ENCODE measurements around the gene SORL1. TPM values are rescaled to one million over a fixed set of nuclear protein-coding genes. Genes with fewer than 3 reads are reported as not detected.

The SORL1 gene
- total RNA-seq, 1 experiment from 2014 or later: 68.3 TPM

DNA sequence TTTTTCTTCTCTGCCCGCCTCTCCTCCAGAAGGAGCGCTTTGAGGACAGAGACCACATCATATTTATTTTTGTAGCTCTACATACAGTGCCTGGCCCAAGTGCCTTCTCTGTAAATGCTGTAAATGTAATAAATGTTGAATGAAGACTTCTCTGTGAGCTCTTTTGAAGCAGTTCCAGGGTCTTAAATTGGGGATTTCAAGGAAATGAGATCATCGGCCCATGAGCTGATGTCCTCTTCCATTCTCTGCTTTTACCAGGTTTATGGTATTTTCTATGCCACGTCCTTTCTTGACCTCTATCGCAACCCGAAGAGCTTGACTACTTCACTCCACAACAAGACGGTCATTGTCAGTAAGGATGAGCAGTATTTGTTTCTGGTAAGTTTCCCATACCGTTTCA is 166.4 kb downstream of the SORL1 start:
- no peak overlapping the region for H3K4ac ChIP-seq (ENCODE audit: low read depth, low read length)
- no peak for DNase-seq
- H3K36me3 Mint-ChIP-seq (ENCODE audit: insufficient read depth in 1 of 3, low read depth in 3 of 3): peaks cover 48 to 100% (median 94%) of the 10 kb centered on the region in 3 experiments
- H3K18ac ChIP-seq (ENCODE audit: insufficient read length, low read depth, low read length): no peak overlapping the region
- TF ChIP-seq CTCF (conservative IDR thresholded peaks at IDR 0.05): no peak
- whole genome bisulfite sequencing (ENCODE audit: extremely low coverage, insufficient read length, low lambda C conversion rate): no CpG with 5 or more reads among the region's 8 CpGs
- no peak overlapping the region for H3K27ac ChIP-seq (ENCODE audit: insufficient read length, low read depth, low read length)
- H2BK5ac ChIP-seq (ENCODE audit: insufficient read length, low read length): no peak overlapping the region
- no peak overlapping the region for H3K9ac ChIP-seq (ENCODE audit: extremely low read depth, insufficient read length, low read length)
- no peak overlapping the region for H3K14ac ChIP-seq (ENCODE audit: insufficient read depth, low read length)
- H3K4me1 ChIP-seq (ENCODE audit: insufficient read depth, low read length): peaks cover 4% of the 10 kb centered on the region
- no peak overlapping the region for H3K56ac ChIP-seq (ENCODE audit: insufficient read length, low read depth, low read length)
- H2BK12ac ChIP-seq (ENCODE audit: insufficient read length, low read depth, low read length): no peak overlapping the region
- H3K9me3 ChIP-seq (ENCODE audit: control insufficient read depth, low read depth, low read length): no peaks in the 10 kb centered on the region
- no peak overlapping the region for H3K4me2 ChIP-seq (ENCODE audit: insufficient read depth, insufficient read length, low read length)
- H3K4me1 Mint-ChIP-seq: peaks cover 19 to 39% of the 10 kb centered on the region in 2 experiments
- no peak overlapping the region for H4K91ac ChIP-seq (ENCODE audit: insufficient read length, low read depth, low read length)
- no peak overlapping the region for H3K23ac ChIP-seq (ENCODE audit: insufficient read length, low read depth, low read length)
- no peaks in the 10 kb centered on the region for H3K27me3 Mint-ChIP-seq (ENCODE audit: low read depth)
- no peaks in the 10 kb centered on the region for H4K20me1 ChIP-seq (ENCODE audit: control insufficient read depth, insufficient read depth, insufficient read length)
- H3K4me3 Mint-ChIP-seq: no peak overlapping the region
- H3K79me1 ChIP-seq (ENCODE audit: insufficient read depth, low read depth, low read length, poor library complexity, severe bottlenecking): no peaks in the 10 kb centered on the region
- no peak overlapping the region for H2BK20ac ChIP-seq (ENCODE audit: low read depth, low read length, poor library complexity, severe bottlenecking)
- H3K27me3 ChIP-seq (ENCODE audit: insufficient read depth, low read length): 0 out of 2 replicates have a peak, but pooled peaks cover 2% of the 10 kb centered on the region
- H4K5ac ChIP-seq (ENCODE audit: insufficient read length, low read depth, low read length): no peak overlapping the region
- H3K23me2 ChIP-seq (ENCODE audit: insufficient read length, low read depth, low read length, poor library complexity, severe bottlenecking): no peaks in the 10 kb centered on the region
- H4K8ac ChIP-seq (replicated peaks; ENCODE audit: insufficient read length, low read depth, low read length): no peak overlapping the region
- H3K79me2 ChIP-seq (ENCODE audit: insufficient read depth, low read length): no peaks in the 10 kb centered on the region
- no peak overlapping the region for H2BK15ac ChIP-seq (ENCODE audit: low read depth, low read length)
- H3K9me3 Mint-ChIP-seq: no peaks in the 10 kb centered on the region
- no peak overlapping the region for H2AFZ ChIP-seq (ENCODE audit: low read length)
- H3K27ac Mint-ChIP-seq: no peak overlapping the region
- no peak overlapping the region for H3T11ph ChIP-seq (ENCODE audit: low read length)
- no peak overlapping the region for H2BK120ac ChIP-seq (ENCODE audit: low read depth, low read length, poor library complexity, severe bottlenecking)
- H2AK5ac ChIP-seq (ENCODE audit: insufficient read length, low read length): no peak overlapping the region

All from H9 (cell line).